Heart left ventricle (tissue), 13 donors: ENCODE data around the gene TMEM139.

ENCODE experiments used
- POLR2A ChIP-seq, 2 donors: fragments of 450-650 bp; IDR thresholded peaks; one replicate each; pipeline ENCODE4 v1.6.1; 2017; ENCODE audit warnings: antibody characterized with exemption in 2 of 2, mild to moderate bottlenecking in 2 of 2, moderate library complexity in 2 of 2
- TF ChIP-seq, protein P1 (sequence below), 12 donors: fragments of 200-600 bp; sonication (generic) in 4 of 12; IDR thresholded peaks; one replicate each; pipeline versions ENCODE4 v1.5.0 to v1.8.0; 2018 to 2022; ENCODE audit warnings: antibody characterized with exemption in 12 of 12, mild to moderate bottlenecking in 5 of 12
- donor health status: ischemic (EF 13 %, LVEDD 7.1; RV severe dilation, severe dysfunction).
- donor health status: DM: no; HTN: yes; CAD: no.
- donor health status: DM: no; HTN: no; CAD: no.
- donor health status: ischemic (EF 25% LVEDD 6.9; RV normal size, moderate dysfunction).
- donor health status: ischemic (EF 25% LVEDD 5.7; RV mildly dilated, moderate dysfunction).
- donor health status: ischemic (EF 35%, LVEDD 5.7; RV mildly dilated, moderate dysfunction).
- donor health status: nonischemic (EF 11% LVEDD 7.7; RV severe dilation, severe dysfunction).
- donor health status: DM: yes; HTN: yes; CAD: no.
- donor health status: PGD.
- donor health status: ischemic (EF 29% LVEDD 5.4; RV normal size, mild dysfunction).
- donor health status: nonischemic (EF 23%, LVEDD 6.1; RV moderate dilation, normal function).

DNA sequence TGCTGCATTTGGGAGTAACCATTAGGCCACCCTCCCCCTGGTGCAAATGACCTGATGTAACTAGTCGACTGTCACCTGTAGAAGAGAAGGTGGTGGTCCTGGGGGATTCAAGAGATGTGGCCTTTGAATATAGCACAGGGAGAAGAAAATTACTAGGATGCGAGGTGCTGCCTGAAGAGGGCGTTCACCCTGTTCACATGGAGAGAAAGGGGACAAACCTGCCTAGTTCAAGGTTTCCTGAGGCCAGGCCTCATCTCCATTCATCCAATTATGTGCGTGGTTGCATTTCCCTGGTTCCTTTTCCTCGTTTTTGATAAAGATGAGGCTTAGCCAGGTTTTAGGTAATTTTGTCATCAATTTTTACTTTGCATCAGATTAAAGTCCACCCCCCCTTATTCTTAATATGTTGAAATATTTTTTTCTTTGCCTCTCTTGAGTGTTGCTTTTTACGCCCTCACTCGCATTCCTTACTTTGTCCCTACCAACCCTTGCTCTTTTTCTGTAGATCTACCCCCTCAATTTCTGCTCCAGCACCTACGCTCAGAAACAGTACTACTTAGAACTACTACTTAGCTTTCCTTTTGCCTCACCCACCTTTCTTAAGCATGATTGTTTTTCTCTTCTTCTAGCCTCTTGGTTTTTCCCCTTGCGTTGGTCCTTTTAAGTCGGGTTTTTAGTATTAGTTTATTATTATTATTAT lies 44.9 kb downstream of the TMEM139 start:
- TF ChIP-seq, protein P1, sequence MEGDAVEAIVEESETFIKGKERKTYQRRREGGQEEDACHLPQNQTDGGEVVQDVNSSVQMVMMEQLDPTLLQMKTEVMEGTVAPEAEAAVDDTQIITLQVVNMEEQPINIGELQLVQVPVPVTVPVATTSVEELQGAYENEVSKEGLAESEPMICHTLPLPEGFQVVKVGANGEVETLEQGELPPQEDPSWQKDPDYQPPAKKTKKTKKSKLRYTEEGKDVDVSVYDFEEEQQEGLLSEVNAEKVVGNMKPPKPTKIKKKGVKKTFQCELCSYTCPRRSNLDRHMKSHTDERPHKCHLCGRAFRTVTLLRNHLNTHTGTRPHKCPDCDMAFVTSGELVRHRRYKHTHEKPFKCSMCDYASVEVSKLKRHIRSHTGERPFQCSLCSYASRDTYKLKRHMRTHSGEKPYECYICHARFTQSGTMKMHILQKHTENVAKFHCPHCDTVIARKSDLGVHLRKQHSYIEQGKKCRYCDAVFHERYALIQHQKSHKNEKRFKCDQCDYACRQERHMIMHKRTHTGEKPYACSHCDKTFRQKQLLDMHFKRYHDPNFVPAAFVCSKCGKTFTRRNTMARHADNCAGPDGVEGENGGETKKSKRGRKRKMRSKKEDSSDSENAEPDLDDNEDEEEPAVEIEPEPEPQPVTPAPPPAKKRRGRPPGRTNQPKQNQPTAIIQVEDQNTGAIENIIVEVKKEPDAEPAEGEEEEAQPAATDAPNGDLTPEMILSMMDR (IDR thresholded peaks at IDR 0.05) = no peak
- TF ChIP-seq POLR2A (IDR thresholded peaks at IDR 0.05) = no peak
